ENCODE data around the gene ZNF423.

DNA sequence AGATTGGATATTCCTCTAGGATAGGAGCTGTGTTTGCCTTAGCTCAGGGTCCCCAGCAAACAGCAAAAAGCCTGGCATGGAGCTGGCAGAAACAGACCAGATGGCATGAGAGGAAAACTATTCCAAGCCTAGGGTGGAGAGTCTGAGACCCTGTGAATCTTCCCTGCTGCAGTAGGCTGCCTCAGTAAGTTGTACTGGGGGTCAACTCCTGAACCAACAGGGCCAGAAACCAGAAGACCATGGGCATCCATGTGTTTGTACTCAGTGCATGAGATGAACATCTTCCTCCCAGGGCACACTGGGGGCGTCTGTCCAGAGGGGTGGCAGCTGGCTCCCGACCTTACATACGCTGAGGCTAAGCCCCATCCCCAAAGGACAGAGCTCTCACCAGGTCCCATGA is 267.9 kb downstream of the ZNF423 start:
- TF ChIP-seq CTCF (IDR thresholded peaks at IDR 0.05) (no peak), POLR2AphosphoS5 (IDR thresholded peaks at IDR 0.05; ENCODE audit: low read depth, low read length) (no peak)
